22Rv1 (cell line): ENCODE data around the gene PXYLP1.
"Not testable (repeated sequence)": the region's sequence is repeated elsewhere in the genome, so short reads cannot be mapped to it uniquely, and the experiment has no call there.

Experiments used
- H3K27ac ChIP-seq: fragments of 450-650 bp; 2 replicates; pipeline ENCODE4 v1.5.1; 2017
- CTCF ChIP-seq: fragments of 450-650 bp; IDR thresholded peaks from 2 replicates; pipeline ENCODE4 v1.5.1; 2017; ENCODE audit warnings: mild to moderate bottlenecking
- ZFX ChIP-seq: fragments of 450-650 bp; IDR thresholded peaks from 2 replicates; pipeline ENCODE4 v1.6.1; 2017; ENCODE audit warnings: antibody characterized with exemption, borderline replicate concordance

The PXYLP1 gene

DNA sequence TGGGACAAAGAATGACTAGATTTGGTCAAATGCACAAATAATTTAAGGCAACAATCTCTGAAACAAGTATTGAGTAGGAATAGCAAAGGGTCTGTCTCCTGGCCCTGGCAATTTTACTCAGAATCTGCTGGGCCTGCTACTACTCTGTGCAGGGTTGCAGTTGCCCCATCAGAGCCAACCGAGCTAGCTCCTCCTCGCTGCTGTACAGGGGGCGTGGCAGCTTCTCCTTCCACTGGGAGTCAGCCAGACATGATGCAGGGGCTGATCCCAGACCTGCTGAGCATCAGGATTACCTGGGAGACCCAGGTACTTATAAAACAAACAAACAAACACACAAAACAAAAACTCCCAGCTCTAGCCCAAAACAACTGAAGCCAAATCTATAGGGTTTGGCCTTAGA, 30.5 kb upstream of the PXYLP1 start:
- H3K27ac ChIP-seq = no peak overlapping the region
- no peak for TF ChIP-seq ZFX
- TF ChIP-seq CTCF = no peak

- no peak overlapping the region for H3K27ac ChIP-seq
- no peak for TF ChIP-seq ZFX
Measured at GRCh38 chr3:141202682-141203081, 28.9 kb upstream of the PXYLP1 start.

DNA sequence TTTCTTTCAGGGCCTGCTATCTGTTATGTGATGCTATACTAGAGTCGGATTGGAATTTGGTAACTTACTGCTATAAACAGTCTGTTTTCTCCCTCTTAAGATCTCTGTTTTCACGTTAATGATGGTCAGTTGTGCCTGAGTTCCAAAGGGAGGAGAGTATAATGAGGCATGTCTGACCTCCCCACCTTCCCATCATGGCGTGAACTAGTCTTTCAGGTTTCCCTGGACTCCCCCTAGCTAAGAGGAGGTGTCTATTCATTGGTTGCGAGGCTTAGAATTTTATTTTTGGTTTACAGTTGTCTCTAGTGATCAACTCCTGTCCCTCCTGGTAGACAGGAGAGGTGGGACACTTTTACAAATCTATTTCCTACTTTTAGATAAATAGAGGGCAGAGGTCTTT, 27.8 kb upstream of the PXYLP1 start:
- H3K27ac ChIP-seq = no peak overlapping the region
- no peak for TF ChIP-seq ZFX
- TF ChIP-seq CTCF = no peak

DNA sequence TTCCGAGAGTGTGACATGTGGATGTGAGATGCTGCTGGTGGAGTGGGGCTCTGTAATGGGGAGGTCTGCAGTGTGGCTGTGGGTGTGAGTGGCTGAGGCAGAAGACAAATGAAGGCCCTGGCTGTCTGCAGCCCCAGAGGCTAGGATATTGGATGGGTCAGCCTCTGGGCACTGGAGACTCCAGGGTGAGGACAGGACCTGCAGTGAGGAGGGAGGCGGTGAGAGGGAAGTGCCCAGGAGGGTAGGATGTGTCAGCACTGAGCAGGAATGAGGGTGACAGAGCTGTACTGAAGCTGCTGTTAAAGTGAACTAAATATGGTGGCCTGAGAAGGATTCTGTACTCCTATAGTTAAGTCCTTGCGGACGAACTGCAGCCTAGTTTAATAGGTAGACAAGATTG, 27.3 kb upstream of the PXYLP1 start:
- no peak for TF ChIP-seq ZFX
- no peak for TF ChIP-seq CTCF
- no peak overlapping the region for H3K27ac ChIP-seq

GRCh38 chr3:141211306-141211705, 20.3 kb upstream of the PXYLP1 start:
- not testable (repeated sequence) for H3K27ac ChIP-seq

DNA sequence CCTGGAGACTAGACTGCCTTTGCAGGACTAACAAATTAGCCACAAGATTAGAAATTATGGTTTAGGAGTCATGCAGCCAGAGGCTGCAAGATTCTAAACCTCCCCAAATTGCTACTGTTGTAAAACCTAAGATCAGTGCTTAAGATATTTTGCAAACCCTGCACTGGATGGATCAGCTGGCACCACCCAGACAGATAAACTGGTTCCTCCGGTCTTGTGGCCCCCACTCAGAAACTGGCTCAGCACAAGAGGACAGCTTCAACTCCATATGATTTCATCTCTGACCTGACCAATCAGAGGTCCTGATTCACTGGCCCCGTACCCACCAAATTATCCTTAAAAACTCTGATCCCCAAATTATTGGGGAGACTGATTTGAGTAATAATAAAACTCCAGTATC, 19.5 kb upstream of the PXYLP1 start:
- TF ChIP-seq CTCF (no peak), ZFX (no peak)
- no peak overlapping the region for H3K27ac ChIP-seq

GRCh38 chr3:141212555-141212954, 19.1 kb upstream of the PXYLP1 start:
- TF ChIP-seq ZFX (no peak), CTCF (no peak)
- H3K27ac ChIP-seq = no peak overlapping the region

GRCh38 chr3:141216975-141217374, 14.7 kb upstream of the PXYLP1 start:
- H3K27ac ChIP-seq = no peak overlapping the region
- TF ChIP-seq CTCF = no peak
- no peak for TF ChIP-seq ZFX

- H3K27ac ChIP-seq = no peak overlapping the region
- TF ChIP-seq ZFX (no peak), CTCF (no peak)
Measured at GRCh38 chr3:141217389-141217788, 14.2 kb upstream of the PXYLP1 start.
